Bladder microvascular endothelial cell (primary cell): ENCODE measurements around the gene PLA2G2F. TPM values are rescaled to one million over a fixed set of nuclear protein-coding genes. Genes with fewer than 3 reads are reported as not detected.

ENCODE experiments used
- total RNA-seq: library from RNA; depleted of rRNA; stranded (reverse); fragments of >200 nt; gene quantifications from 2 replicates; pipeline ENCODE4 v1.2.3, GENCODE V29; 2014

PLA2G2F gene, protein sequence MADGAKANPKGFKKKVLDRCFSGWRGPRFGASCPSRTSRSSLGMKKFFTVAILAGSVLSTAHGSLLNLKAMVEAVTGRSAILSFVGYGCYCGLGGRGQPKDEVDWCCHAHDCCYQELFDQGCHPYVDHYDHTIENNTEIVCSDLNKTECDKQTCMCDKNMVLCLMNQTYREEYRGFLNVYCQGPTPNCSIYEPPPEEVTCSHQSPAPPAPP
- not detected in 2 replicates for total RNA-seq

DNA sequence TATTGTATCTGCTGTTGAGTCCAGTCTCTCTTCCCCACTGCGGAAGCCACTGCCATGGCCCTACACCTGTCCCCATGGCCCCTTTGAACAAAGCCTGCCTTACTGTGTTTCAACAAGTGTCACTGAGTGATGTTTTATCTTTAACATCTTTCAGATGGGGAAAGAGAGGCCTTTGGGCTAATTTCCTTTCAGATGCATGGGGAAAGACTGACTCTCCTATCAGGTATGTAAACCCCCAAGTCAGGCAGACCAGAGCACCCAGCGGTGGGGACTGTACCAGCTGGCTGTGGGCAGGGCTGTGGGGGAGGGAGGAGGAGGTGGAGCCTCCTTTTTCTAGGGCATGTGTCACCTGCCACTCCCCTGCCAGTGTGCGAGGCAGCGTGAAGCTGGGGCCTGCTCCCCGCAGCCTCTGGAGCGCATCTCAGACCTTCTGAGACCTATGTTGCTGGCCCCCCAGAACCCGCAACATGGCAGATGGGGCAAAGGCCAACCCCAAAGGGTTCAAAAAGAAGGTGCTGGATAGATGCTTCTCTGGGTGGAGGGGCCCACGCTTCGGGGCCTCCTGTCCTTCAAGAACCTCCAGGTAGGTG is at the start of gene PLA2G2F:
PLA2G2F (plus strand) TSS at position 363 of the 590 bp plus-strand sequence; CDS start at position 468, 105 bp downstream.

DNA sequence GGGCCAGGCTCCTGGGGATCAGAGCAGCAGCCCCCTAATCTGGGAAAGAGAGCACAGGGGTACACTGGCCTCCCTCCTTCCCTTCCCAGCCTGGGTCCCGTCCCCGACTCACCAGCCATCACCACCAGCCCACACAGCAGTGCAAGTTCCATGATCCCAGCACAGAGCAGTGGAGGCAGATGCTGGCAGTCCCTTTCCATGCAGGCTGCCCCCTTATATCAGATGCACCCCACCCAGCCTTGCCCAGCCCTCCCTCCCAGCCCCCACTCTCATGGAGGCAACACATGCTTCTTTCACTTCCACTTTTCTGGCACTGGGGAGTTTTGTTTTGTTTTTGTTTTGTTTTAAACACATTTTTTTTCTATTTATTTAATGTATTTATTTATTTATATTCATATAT is 19.8 kb upstream of the PLA2G2F start, which contains the start of gene PLA2G2D:
PLA2G2D (minus strand) TSS at position 190 of the 400 bp plus-strand sequence; CDS start at position 152, 38 bp downstream.

DNA sequence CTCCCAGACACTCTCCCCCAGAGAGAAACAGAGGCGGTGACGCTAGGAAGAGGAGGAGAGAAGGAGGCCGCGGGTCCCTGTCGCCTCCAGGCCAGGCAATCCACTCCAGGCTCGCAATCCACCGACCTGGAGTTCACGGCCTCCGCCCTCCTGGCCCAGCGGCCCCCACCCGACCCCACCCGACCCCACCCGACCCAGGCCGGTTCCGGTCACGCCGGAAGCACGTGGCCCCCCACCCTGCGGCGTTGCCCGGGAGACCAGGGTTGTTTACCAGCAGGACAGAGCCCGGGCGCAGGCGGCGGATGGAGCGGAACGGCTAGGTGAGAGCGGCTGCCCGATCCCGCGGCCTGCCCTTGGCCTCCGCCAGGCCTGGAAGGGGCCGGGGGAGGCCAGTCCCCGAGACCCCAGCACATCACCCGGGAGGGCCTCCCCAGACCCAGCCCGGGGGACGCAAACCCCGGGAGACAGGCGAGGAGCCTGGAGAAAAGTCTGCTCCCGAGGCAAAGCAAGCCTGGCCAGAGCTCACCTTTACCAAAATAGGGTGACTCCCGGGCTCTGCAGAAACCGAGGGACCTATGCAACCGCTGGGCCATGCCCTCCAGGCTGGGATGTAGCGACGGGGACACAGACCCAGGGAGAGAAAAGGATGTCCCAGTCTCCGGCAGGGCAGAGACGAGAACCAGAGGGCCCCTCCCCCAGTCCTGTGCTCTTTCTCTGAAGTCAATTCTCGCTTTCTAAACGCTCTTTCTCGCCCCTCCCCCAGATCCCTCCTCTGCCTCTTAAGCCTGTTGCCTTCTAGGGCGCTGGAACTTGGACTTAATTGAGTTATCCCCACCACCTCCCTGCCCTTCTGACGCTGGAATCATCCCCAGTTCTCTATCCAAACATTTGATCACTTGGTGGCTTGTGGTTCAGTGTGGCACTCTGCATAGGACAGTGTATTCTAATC is 47.0 kb downstream of the PLA2G2F start, which contains the start of the genes PLA2G2C and UBXN10:
PLA2G2C (minus strand) TSS at position 685 of the 949 bp plus-strand sequence. CDS start 9,155 bp downstream, outside the sequence.
UBXN10 (plus strand) TSS at position 263 of the 949 bp plus-strand sequence. CDS start 4,466 bp downstream, outside the sequence.

Other genes starting within 250 kb of the PLA2G2F start
- gene PLA2G2E, start 215.7 kb upstream of the PLA2G2F start, total RNA-seq, result not detected in 2 replicates
- gene PLA2G2A, start 159.7 kb upstream of the PLA2G2F start, total RNA-seq, result not detected in 2 replicates
- 0.16 and 1.0 TPM in 2 replicates for gene PLA2G5, start 69.1 kb upstream of the PLA2G2F start, total RNA-seq
- gene PLA2G2D, start 19.8 kb upstream of the PLA2G2F start, total RNA-seq, result not detected in 2 replicates
- not detected in 2 replicates for gene UBXN10, start 46.8 kb downstream of the PLA2G2F start, total RNA-seq
- not detected in 2 replicates for gene PLA2G2C, start 47.2 kb downstream of the PLA2G2F start, total RNA-seq
- not detected in 2 replicates for gene VWA5B1, start 151.6 kb downstream of the PLA2G2F start, total RNA-seq